T-helper 1 cell (primary cell): ENCODE measurements around the gene ADIPOR1.
"Not testable (repeated sequence)": the region's sequence is repeated elsewhere in the genome, so short reads cannot be mapped to it uniquely, and the experiment has no call there.

Source experiments
- DNase-seq, 5 donors: peaks; one replicate each; pipeline ENCODE4 v3.0.0-alpha.2; 2012 to 2020

Gene ADIPOR1

DNA sequence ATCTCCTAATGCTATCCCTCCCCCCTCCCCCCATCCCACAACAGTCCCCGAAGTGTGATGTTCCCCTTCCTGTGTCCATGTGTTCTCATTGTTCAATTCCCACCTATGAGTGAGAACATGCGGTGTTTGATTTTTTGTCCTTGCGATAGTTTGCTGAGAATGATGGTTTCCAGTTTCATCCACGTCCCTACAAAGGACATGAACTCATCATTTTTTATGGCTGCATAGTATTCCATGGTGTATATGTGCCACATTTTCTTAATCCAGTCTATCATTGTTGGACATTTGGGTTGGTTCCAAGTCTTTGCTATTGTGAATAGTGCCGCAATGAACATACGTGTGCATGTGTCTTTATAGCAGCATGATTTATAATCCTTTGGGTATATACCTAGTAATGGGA lies 21.7 kb downstream of the ADIPOR1 start:
- not testable (repeated sequence) for DNase-seq

DNA sequence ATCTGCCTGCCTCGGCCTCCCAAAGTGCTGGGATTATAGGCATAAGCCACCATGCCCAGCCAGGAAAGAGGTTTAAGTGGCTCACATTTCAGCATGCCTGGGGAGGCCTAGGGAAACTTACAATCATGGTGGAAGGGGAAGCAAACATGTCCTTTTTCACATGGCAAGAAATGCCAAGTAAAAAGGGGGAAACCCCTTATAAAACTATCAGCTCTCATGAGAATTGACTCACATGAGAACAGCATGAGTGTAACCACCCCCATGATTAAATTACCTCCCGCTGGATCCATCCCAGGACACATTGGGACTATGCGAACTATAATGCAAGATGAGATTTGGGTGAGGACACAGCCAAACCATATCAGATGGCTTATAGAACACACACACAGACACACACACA lies 22.3 kb downstream of the ADIPOR1 start:
- DNase-seq, result no peak

DNA sequence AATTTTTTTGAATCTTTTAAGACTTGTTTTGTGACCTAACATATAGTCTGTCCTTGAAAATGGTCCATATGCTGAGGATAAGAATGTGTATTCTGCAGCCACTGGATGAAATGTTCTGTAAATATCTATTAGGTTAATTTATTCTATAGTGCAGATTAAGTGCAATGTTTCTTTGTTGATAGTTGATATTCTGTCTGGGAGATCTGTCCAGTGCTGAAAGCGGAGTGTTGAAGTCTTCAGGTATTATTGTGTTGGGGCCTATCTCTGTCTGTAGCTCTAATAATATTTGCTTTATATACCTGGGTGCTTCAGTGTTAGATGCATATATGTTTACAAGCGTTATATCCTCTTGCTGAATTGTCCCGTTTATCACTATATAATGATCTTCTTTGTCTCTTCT lies 23.4 kb downstream of the ADIPOR1 start:
- no peak for DNase-seq

DNA sequence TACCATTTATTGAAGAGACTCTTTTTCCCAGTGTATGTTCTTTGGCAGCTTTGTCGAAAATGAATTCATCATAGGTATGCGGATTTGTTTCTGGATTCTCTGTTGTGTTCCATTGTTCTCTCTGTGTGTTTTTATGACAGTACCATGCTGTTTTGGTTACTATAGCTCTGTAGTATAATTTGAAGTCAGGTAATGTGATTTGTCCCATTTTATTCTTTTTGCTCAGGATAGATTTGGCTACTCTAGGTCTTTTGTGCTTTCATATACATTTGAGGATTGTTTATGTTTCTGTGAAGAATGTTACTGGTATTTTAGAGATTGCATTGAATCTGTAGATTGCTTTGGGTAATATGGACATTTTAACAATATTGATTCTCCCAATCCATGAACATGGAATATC lies 25.6 kb downstream of the ADIPOR1 start:
- no peak for DNase-seq

DNA sequence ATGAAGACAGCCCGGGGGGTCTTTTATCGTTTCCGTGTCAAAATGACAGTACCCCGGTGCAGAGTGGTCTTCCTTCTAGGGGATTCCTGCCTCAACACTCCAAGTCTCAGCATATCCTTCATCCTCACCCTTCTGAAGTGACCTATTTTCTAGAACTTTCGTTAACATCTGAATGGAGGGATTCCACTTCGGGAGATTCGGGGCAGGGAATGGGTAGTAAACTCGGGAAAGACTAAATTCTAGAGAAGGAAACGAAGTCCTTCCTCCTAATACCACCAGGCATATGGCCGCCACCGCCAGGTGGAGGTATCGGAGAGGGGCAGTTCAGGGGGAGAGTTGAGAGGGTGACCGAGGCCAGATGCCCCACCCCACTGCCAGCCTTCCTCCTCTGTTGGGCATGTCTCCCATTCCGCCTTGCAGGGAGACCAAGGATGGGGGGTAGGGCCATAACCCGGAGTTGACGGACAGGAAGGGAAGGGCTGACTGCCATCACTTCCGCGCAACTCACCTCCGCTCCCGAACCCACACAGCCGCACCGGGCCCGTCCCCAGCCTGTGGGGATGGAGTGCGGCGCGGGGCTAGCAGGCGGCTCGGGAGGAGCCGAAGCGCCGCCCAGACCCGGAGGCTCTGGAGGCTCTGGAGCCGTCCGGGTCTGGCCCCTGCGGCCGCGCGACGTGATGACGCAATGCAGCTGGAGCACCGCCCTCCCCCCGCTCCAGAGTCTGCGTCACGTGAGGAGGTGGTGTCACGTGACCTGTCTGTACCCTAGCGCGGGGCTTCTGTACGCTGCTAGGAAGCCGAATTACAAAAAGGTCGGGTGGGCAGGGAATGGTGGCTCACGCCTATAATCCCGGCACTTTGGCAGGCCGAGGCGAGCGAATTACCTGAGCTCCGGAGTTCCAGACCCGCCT lies 31.3 kb downstream of the ADIPOR1 start, which contains the start of gene KLHL12:
TSS of gene KLHL12 (minus strand) at position 654 of the 911 bp plus-strand sequence. CDS start 2,072 bp downstream, outside the sequence.
- DNase-seq, result peak; percentile 88 to 96 (median 93)

DNA sequence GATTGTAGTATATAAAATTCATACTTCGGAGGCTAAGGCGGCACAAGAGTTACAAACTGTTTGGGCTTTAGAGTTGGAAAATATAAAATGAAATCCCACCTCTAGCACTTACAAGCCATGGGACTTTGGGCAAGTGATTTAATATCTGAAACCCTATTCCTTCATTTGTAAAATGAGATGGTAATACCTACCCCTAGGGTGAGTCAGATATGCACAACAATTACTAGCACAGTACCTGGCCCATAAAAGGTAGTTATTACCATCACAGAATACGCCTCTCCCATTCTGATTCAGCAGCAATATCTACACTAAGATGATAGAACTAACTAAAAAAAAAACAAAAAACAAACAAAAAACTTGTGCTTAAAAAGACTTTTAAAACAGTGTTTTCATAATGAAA lies 34.6 kb downstream of the ADIPOR1 start:
- DNase-seq, result no peak

DNA sequence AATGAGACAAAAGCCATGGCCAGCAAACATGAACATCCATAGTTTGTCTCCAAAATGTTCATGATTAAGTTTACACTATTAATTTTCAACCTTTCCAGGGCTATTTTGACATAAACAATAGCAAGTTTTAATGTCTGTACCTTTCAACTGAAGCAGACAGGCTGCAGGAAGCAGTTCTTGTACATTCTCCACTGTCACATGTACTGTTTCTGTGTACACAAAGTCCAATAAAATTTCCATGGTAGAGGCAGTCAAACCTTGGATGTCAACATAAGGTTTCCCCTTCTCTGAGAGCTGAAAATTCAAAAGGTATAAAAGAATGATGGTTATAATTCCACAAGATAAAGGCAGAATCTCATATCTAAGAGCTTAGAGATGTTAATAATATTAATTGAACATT lies 38.5 kb downstream of the ADIPOR1 start:
- no peak for DNase-seq

DNA sequence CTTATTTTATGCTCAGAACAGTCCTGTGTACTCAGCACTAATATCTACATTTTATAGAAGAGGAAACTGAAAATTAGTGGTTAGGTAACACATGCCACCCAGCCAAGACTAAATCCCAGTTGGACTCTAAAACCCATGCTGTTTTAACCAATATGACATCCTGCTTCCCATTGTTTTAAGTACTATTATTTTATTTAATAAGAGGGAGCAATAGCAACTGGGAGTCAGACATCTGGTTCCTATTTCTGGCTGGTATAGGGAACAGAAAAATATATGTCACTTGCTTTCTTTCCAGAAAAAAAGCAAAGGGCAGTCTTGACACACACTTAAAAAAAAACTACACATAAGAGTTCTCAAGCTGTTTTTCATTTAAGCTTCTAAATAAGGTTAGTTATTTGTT lies 43.0 kb downstream of the ADIPOR1 start:
- no peak for DNase-seq

DNA sequence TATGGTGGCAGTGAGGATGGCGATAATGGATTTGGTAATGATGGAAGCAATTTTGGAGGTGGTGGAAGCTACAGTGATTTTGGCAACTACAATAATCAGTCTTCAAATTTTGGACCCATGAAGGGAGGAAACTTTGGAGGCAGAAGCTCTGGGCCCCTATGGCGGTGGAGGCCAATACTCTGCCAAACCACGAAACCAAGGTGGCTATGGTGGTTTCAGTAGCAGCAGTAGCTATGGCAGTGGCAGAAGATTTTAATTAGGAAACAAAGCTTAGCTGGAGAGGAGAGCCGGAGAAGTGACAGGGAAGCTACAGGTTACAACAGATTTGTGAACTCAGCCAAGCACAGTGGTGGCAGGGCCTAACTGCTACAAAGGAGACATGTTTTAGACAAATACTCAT lies 45.6 kb downstream of the ADIPOR1 start:
- not testable (repeated sequence) for DNase-seq

DNA sequence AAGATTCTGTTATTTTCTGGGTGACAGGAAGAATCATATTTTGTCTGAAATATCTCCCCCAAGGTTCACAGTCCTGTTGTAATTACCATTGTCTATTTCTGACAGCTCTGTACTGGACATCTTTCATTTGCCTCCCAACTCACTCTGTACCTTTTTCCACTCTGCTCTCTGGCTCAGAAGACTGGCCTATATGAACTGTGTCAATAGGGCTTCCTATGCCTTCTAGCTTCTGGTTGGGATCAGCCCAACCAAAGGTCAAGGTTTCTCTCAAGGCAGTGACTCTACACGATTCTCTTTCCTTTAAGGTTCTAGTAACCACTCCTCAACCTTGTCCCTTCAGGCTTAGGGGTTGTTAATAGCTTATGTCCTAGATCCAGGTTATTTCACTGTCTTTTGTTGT lies 48.6 kb downstream of the ADIPOR1 start:
- no peak for DNase-seq

DNA sequence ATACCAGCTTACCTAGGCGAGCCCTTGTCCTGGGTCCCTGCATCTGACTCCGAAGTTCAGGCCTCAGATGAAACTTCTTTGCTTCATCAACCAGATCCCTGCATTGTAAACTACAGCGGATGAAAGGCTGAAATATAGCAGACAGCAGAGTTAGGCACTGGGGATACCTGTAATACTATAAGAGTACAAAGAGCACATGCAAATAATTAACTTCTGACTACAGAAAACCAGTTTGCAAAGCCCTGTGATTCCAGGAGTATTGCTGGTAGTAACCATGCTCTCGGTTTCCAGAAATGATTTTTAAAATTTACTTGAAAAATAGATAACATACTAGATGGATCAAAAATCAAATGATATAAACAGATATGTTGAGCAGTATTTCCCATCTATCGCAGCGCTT lies 49.1 kb downstream of the ADIPOR1 start:
- DNase-seq, result no peak

DNA sequence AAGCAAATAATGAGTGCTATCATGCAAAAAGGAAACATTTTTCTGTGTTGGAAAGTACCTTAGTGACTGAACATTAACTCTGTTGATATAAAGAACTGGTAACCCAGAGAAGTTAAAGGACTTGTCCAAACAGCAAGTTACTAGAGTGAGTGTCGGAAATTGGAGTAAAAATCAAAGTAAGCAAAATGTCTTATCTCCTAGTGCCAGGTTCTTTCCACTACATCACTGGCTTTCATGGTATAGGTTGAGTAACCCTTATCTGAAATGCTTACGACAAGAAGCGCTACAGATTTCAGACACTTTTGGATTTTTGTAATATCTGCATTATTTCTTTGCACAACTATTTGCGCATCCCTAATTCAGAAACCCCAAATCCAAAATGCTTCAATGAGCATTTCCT lies 52.8 kb downstream of the ADIPOR1 start:
- DNase-seq, result no peak

DNA sequence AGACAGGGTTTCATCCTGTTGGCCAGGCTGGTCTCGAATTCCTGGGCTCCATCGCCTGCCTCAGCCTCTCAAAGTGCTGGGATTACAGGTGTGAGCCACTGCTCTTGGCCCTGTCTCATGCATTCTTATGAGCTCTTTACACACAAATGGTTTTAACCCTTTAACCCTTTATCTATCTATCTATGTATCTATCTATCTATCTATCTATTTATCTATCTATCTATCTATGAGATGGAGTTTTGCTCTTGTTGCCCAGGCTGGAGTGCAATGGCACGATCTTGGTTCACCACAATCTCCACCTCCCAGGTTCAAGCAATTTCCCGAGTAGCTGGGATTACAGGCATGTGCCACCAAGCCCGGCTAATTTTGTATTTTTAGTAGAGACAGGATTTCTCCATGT lies 54.3 kb downstream of the ADIPOR1 start:
- DNase-seq, result not testable (repeated sequence)

DNA sequence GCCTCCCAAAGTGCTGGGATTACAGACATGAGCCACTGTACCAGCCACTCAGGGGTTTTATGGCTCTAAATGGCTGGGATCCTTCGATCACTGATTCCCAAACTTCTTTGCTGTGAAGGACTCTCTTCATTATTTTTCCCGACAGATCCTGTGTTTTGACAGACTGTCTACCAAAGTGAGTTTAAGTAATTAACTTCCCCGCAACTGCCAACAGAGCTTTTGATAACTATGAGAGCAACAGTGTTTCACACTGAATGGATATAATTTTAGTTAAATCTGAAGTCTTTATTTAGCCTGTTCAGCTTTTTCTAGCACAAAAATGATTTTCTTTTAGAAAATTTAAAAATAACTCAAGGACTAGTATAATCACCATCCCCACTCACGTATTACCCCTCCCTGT lies 56.6 kb downstream of the ADIPOR1 start:
- no peak for DNase-seq

DNA sequence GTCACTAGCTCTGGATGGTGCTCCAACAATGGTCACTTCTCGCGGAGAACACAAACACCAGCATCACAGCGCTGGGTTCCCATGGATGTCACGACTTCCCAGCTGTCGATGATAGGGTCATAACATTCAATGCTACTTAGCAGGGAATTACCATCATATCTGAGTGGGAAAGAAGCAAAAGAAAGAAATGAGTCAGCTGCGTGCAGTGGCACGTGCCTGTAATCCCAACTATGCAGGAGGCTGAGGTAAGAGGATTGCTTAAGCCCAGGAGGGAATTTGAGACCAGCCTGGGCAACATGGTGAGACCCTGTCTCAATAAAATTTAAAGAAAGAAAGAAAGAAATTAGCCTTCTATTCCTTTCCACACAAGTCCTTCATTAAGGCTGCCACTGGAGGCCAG lies 65.6 kb downstream of the ADIPOR1 start:
- DNase-seq, result no peak
